ENCODE measurements around the gene HDAC9.

DNA sequence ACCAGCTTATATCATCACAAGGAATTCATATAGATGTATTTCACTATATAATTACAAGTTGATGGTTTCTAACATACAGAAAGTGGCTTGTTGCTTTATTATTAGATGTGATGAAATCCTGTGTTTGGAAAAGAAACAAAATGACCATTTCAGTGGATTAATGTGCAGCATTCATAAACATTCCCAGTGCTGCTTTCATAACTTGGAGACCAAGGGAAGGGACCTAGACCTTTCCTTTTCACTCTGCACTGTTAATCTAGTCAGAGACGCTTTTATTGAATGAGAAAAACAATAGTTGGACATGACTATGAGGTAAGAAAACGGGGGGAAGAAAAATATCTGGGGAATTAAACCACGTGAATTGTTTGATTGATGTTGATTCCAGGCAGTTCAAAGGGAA lies 160.0 kb downstream of the HDAC9 start:
- no peak for TF ChIP-seq CTCF (IDR thresholded peaks at IDR 0.05 in 4 of 5, conservative IDR thresholded peaks at IDR 0.05 in 1 of 5)
- no peak for TF ChIP-seq POLR2A (IDR thresholded peaks at IDR 0.05)
